ENCODE data around the gene GLP2R.

The GLP2R gene

GRCh38 chr17:9862220-9862619 lies 36.5 kb downstream of the GLP2R start:
- Histone ChIP-seq H3K4me3 (replicated peaks; ENCODE audit: insufficient read depth, low read length) (no peak overlapping the region), H3K27me3 (ENCODE audit: insufficient read depth, poor library complexity, severe bottlenecking) (no peaks in the 10 kb centered on the region), H3K27ac (replicated peaks) (no peak overlapping the region)
- no peak for DNase-seq (ENCODE audit: low read depth in 1 of 2, low spot score in 1 of 2)
- TF ChIP-seq, protein P1, sequence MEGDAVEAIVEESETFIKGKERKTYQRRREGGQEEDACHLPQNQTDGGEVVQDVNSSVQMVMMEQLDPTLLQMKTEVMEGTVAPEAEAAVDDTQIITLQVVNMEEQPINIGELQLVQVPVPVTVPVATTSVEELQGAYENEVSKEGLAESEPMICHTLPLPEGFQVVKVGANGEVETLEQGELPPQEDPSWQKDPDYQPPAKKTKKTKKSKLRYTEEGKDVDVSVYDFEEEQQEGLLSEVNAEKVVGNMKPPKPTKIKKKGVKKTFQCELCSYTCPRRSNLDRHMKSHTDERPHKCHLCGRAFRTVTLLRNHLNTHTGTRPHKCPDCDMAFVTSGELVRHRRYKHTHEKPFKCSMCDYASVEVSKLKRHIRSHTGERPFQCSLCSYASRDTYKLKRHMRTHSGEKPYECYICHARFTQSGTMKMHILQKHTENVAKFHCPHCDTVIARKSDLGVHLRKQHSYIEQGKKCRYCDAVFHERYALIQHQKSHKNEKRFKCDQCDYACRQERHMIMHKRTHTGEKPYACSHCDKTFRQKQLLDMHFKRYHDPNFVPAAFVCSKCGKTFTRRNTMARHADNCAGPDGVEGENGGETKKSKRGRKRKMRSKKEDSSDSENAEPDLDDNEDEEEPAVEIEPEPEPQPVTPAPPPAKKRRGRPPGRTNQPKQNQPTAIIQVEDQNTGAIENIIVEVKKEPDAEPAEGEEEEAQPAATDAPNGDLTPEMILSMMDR (IDR thresholded peaks at IDR 0.05; ENCODE audit: insufficient read depth, low read length): no peak
- TF ChIP-seq POLR2AphosphoS5 (IDR thresholded peaks at IDR 0.05; ENCODE audit: low read depth): no peak
- TF ChIP-seq SPI1 (IDR thresholded peaks at IDR 0.05; ENCODE audit: borderline replicate concordance, low read depth): no peak
- TF ChIP-seq GABPA (IDR thresholded peaks at IDR 0.05; ENCODE audit: low read depth): no peak
- no peak for TF ChIP-seq REST (IDR thresholded peaks at IDR 0.05; ENCODE audit: insufficient replicate concordance, low read depth)

- H3K4me3 ChIP-seq (replicated peaks; ENCODE audit: insufficient read depth, low read length): no peak overlapping the region
- TF ChIP-seq POLR2AphosphoS5 (IDR thresholded peaks at IDR 0.05; ENCODE audit: low read depth): no peak
- TF ChIP-seq, protein P1 (IDR thresholded peaks at IDR 0.05; ENCODE audit: insufficient read depth, low read length): no peak
- TF ChIP-seq REST (IDR thresholded peaks at IDR 0.05; ENCODE audit: insufficient replicate concordance, low read depth): no peak
- TF ChIP-seq SPI1 (IDR thresholded peaks at IDR 0.05; ENCODE audit: borderline replicate concordance, low read depth): no peak
- H3K27me3 ChIP-seq (ENCODE audit: insufficient read depth, poor library complexity, severe bottlenecking): no peaks in the 10 kb centered on the region
- DNase-seq (ENCODE audit: low read depth in 1 of 2, low spot score in 1 of 2): no peak
- no peak overlapping the region for H3K27ac ChIP-seq (replicated peaks)
Measured at GRCh38 chr17:9862949-9863348, 37.2 kb downstream of the GLP2R start.

DNA sequence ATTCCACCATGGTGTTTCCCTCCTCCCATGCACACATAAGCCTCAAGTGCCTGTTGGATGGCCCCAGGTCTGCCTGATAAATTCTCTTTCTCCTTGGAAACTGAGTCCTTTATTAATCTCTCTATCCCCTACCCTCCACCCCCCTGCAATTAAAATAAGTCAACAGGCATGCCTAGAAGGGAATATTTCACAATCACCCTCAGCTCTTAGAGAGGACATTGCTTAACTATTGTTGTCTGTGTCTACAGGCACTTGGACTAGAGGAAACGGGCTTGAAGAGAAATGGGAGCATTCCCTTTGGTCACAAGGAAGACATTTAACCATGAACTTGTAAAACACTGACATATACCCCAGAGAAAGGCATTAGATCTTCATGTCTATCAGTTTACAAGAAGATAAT lies 39.9 kb downstream of the GLP2R start:
- TF ChIP-seq POLR2AphosphoS5 (IDR thresholded peaks at IDR 0.05; ENCODE audit: low read depth) (no peak), REST (IDR thresholded peaks at IDR 0.05; ENCODE audit: insufficient replicate concordance, low read depth) (no peak), SPI1 (IDR thresholded peaks at IDR 0.05; ENCODE audit: borderline replicate concordance, low read depth) (no peak), GABPA (IDR thresholded peaks at IDR 0.05; ENCODE audit: low read depth) (no peak)
- TF ChIP-seq, protein P1 (IDR thresholded peaks at IDR 0.05; ENCODE audit: insufficient read depth, low read length): no peak
- H3K27me3 ChIP-seq (ENCODE audit: insufficient read depth, poor library complexity, severe bottlenecking): no peaks in the 10 kb centered on the region
- no peak overlapping the region for H3K27ac ChIP-seq (replicated peaks)
- no peak overlapping the region for H3K4me3 ChIP-seq (replicated peaks; ENCODE audit: insufficient read depth, low read length)
- peak in 1 of 2 experiments; percentile 15 for DNase-seq (ENCODE audit: low read depth in 1 of 2, low spot score in 1 of 2)
